K562 (cell line): ENCODE data around the gene RUFY2. TPM values are rescaled to one million over a fixed set of nuclear protein-coding genes. Genes with fewer than 3 reads are reported as not detected.

Source experiments
- CBX2 ChIP-seq: fragments of 200-600 bp; sonication (generic); IDR thresholded peaks from one replicate; pipeline ENCODE4 v1.6.1; 2012; ENCODE audit warnings: mild to moderate bottlenecking, low read length, inconsistent platforms; ENCODE audit not compliant: insufficient read depth, poor library complexity, severe bottlenecking
- ELF1 ChIP-seq: fragments of 200-800 bp; sonication (Bioruptor generic); IDR thresholded peaks from 2 replicates; pipeline ENCODE4 v1.6.1; 2016; ENCODE audit warnings: missing genetic modification characterization, missing compliant biosample characterization
- HDAC1 ChIP-seq, 2 experiments: fragments of 450-650 bp; IDR thresholded peaks; 2 replicates each; pipeline ENCODE4 v1.6.1; 2016 to 2017; ENCODE audit warnings: inconsistent platforms in 1 of 2, mild to moderate bottlenecking in 1 of 2, moderate library complexity in 1 of 2
- HNRNPUL1 ChIP-seq: fragments of 200-400 bp; formaldehyde crosslinking; IDR thresholded peaks from 2 replicates; pipeline ENCODE4 v1.6.1; 2017; ENCODE audit warnings: low read length
- HOMEZ ChIP-seq: fragments of 250-450 bp; sonication (Bioruptor Pico); IDR thresholded peaks from 2 replicates; pipeline ENCODE4 v1.4.0; 2020; ENCODE audit warnings: mild to moderate bottlenecking, moderate library complexity
- HSF4 ChIP-seq: fragments of 250-450 bp; sonication (Bioruptor Pico); IDR thresholded peaks from 2 replicates; pipeline ENCODE4 v2.1.2; 2022; ENCODE audit warnings: mild to moderate bottlenecking, moderate library complexity, borderline replicate concordance
- KHSRP ChIP-seq: fragments of 450-650 bp; IDR thresholded peaks from 2 replicates; pipeline ENCODE4 v1.6.1; 2017
- KLF6 ChIP-seq: fragments of 250-450 bp; sonication (Bioruptor Pico); IDR thresholded peaks from 2 replicates; pipeline ENCODE4 v1.4.0; 2020; ENCODE audit warnings: mild to moderate bottlenecking, moderate library complexity, borderline replicate concordance
- MEIS2 ChIP-seq: fragments of 450-650 bp; IDR thresholded peaks from 2 replicates; pipeline ENCODE4 v1.6.1; 2014; ENCODE audit warnings: mild to moderate bottlenecking; ENCODE audit not compliant: partially characterized antibody
- OTX1 ChIP-seq: fragments of 450-650 bp; formaldehyde crosslinking; IDR thresholded peaks from 2 replicates; pipeline ENCODE4 v1.4.0; 2022; ENCODE audit warnings: mild to moderate bottlenecking
- PRPF4 ChIP-seq: fragments of 200-400 bp; formaldehyde crosslinking; IDR thresholded peaks from one replicate; pipeline ENCODE4 v1.6.1; 2017; ENCODE audit warnings: low read length, low read depth, mild to moderate bottlenecking; ENCODE audit not compliant: insufficient read depth, poor library complexity, severe bottlenecking
- RBFOX2 ChIP-seq: fragments of 200-400 bp; formaldehyde crosslinking; IDR thresholded peaks from 2 replicates; pipeline ENCODE4 v1.6.1; 2017; ENCODE audit warnings: low read depth, mild to moderate bottlenecking, low read length, moderate library complexity
- SAFB2 ChIP-seq: fragments of 200-400 bp; formaldehyde crosslinking; IDR thresholded peaks from 2 replicates; pipeline ENCODE4 v1.6.1; 2018; ENCODE audit warnings: borderline replicate concordance, low read length, low read depth, moderate library complexity; ENCODE audit not compliant: severe bottlenecking
- SIN3B ChIP-seq: fragments of 450-650 bp; IDR thresholded peaks from 2 replicates; pipeline ENCODE4 v1.6.1; 2017; ENCODE audit warnings: low read depth, mild to moderate bottlenecking, moderate library complexity
- SP1 ChIP-seq: sonication (generic); formaldehyde crosslinking; IDR thresholded peaks from 2 replicates; pipeline ENCODE4 v1.8.1; 2022; ENCODE audit warnings: mild to moderate bottlenecking, missing genetic modification reagents
- XRCC4 ChIP-seq: IDR thresholded peaks from one replicate; pipeline ENCODE4 v1.6.1; 2011; ENCODE audit not compliant: insufficient read depth, insufficient read length; ENCODE audit errors: extremely low read depth
- ZNF239 ChIP-seq: fragments of 250-450 bp; sonication (Bioruptor Pico); IDR thresholded peaks from 2 replicates; pipeline ENCODE4 v1.4.0; 2020; ENCODE audit warnings: mild to moderate bottlenecking
- ZNF316 ChIP-seq: fragments of 450-650 bp; IDR thresholded peaks from 2 replicates; pipeline ENCODE4 v1.6.1; 2016
- ZNF551 ChIP-seq: fragments of 250-450 bp; sonication (Bioruptor Pico); IDR thresholded peaks from 2 replicates; pipeline ENCODE4 v1.5.0; 2021; ENCODE audit warnings: mild to moderate bottlenecking, moderate library complexity
- ZNF584 ChIP-seq: fragments of 200-800 bp; sonication (Bioruptor generic); IDR thresholded peaks from 2 replicates; pipeline ENCODE4 v1.6.1; 2016; ENCODE audit warnings: low read depth, mild to moderate bottlenecking, missing genetic modification characterization, missing compliant biosample characterization
- polyA plus RNA-seq, 8 experiments: library from polyadenylated mRNA; depleted of rRNA in 4 of 8; stranded (reverse) in 5 of 8; unstranded in 3 of 8; fragments of >200 nt; fragmentation: Nextera tagmentation in 2 of 8; fragmentation: Illumina TruSeq in 1 of 8; extraction: Ambion mirVana in 2 of 8; extraction: Trizol in 1 of 8; gene quantifications; 2 replicates each; pipeline versions ENCODE4 v1.2.1 to v1.2.3, GENCODE V29; 2011 to 2014; ENCODE audit warnings: inconsistent platforms in 1 of 8, missing spikeins in 1 of 8
- total RNA-seq, 7 experiments: library from RNA; depleted of rRNA in 6 of 7; stranded (reverse); fragments of >200 nt in 6 of 7; fragmentation: Illumina TruSeq in 2 of 7; extraction: Trizol in 2 of 7; gene quantifications; 2 replicates each; pipeline versions ENCODE4 v1.2.1 to v1.2.3, GENCODE V29; 2011 to 2021; ENCODE audit warnings: low replicate concordance in 1 of 7
- TF ChIP-seq, protein P1 (sequence below): conservative IDR thresholded peaks from 2 replicates; pipeline ENCODE4 v1.6.1; 2011; ENCODE audit warnings: low read depth, mild to moderate bottlenecking, low read length; ENCODE audit not compliant: control insufficient read depth
- TF ChIP-seq, protein P2 (sequence below): sonication (generic); formaldehyde crosslinking; IDR thresholded peaks from 2 replicates; pipeline ENCODE4 v1.8.0; 2022; ENCODE audit warnings: missing genetic modification reagents, mild to moderate bottlenecking, borderline replicate concordance
- TF ChIP-seq, protein P3 (sequence below): fragments of 250-450 bp; sonication (Bioruptor Pico); IDR thresholded peaks from 2 replicates; pipeline ENCODE4 v1.8.0; 2021; ENCODE audit warnings: borderline replicate concordance, mild to moderate bottlenecking, moderate library complexity; ENCODE audit not compliant: poor library complexity, severe bottlenecking

Gene RUFY2
- total and polyA plus RNA-seq, 9 of the 15 experiments (the other 6 are each of a cell fraction or from before 2014, with no cell fraction given): 3.7 to 20.1 (median 12.6) TPM

GRCh38 chr10:68406815-68407548 is at the start of gene RUFY2 (continued):
- TF ChIP-seq SAFB2 (no peak), SIN3B (peak; percentile 85), MEIS2 (no peak), HOMEZ (CRISPR knock-in tag) (no peak), ZNF584 (CRISPR knock-in tag) (no peak), XRCC4 (no peak), KHSRP (no peak), PRPF4 (no peak), OTX1 (CRISPR knock-in tag) (no peak), ELF1 (tag) (no peak), SP1 (no peak), ZNF239 (CRISPR knock-in tag) (no peak), ZNF551 (CRISPR knock-in tag) (no peak), ZNF316 (no peak), HSF4 (CRISPR knock-in tag) (no peak), HDAC1 (IDR thresholded peaks at IDR 0.05) (peak in 1 of 2 experiments; percentile 58; a peak in 2 of 4 replicates), RBFOX2 (peak; percentile 94), CBX2 (no peak), KLF6 (CRISPR knock-in tag) (no peak), HNRNPUL1 (no peak)
- TF ChIP-seq, protein P1, sequence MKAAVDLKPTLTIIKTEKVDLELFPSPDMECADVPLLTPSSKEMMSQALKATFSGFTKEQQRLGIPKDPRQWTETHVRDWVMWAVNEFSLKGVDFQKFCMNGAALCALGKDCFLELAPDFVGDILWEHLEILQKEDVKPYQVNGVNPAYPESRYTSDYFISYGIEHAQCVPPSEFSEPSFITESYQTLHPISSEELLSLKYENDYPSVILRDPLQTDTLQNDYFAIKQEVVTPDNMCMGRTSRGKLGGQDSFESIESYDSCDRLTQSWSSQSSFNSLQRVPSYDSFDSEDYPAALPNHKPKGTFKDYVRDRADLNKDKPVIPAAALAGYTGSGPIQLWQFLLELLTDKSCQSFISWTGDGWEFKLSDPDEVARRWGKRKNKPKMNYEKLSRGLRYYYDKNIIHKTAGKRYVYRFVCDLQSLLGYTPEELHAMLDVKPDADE: peak; percentile 63; the same call in 1 of the 2 replicates
- TF ChIP-seq, protein P2, sequence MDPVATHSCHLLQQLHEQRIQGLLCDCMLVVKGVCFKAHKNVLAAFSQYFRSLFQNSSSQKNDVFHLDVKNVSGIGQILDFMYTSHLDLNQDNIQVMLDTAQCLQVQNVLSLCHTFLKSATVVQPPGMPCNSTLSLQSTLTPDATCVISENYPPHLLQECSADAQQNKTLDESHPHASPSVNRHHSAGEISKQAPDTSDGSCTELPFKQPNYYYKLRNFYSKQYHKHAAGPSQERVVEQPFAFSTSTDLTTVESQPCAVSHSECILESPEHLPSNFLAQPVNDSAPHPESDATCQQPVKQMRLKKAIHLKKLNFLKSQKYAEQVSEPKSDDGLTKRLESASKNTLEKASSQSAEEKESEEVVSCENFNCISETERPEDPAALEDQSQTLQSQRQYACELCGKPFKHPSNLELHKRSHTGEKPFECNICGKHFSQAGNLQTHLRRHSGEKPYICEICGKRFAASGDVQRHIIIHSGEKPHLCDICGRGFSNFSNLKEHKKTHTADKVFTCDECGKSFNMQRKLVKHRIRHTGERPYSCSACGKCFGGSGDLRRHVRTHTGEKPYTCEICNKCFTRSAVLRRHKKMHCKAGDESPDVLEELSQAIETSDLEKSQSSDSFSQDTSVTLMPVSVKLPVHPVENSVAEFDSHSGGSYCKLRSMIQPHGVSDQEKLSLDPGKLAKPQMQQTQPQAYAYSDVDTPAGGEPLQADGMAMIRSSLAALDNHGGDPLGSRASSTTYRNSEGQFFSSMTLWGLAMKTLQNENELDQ (CRISPR knock-in tag): no peak
- TF ChIP-seq, protein P3, sequence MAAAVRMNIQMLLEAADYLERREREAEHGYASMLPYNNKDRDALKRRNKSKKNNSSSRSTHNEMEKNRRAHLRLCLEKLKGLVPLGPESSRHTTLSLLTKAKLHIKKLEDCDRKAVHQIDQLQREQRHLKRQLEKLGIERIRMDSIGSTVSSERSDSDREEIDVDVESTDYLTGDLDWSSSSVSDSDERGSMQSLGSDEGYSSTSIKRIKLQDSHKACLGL (CRISPR knock-in tag): no peak
